GDM1 (cell line): Measurements from ENCODE around the gene P4HA1.
"Not testable (repeated sequence)": the region's sequence is repeated elsewhere in the genome, so short reads cannot be mapped to it uniquely, and the experiment has no call there.

Source experiments
- DNase-seq: peaks from one replicate; lab custom pipeline; 2025; lab: John Stamatoyannopoulos, UW

P4HA1 gene

DNA sequence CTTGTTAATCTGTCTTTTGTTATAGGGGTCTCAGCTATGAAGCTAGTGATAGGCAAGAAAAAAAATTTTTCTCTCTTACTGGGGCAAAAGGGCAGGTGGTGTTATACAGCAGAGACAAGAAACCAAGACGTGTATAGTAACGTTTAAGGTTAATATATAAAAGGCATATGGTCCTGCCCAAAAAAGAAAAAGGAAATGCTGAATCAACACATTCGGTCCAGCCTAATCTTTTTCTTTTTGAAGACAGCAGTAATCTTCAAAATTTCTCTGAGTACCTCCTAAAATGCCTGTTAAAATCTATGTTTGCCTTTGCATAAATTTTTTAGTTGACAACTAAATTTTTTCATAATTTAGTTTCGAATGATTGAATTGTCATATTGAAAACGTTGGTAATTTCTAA is 54.5 kb downstream of the P4HA1 start:
- no peak for DNase-seq

GRCh38 chr10:73039635-73040034 is 57.0 kb downstream of the P4HA1 start:
- no peak for DNase-seq

DNA sequence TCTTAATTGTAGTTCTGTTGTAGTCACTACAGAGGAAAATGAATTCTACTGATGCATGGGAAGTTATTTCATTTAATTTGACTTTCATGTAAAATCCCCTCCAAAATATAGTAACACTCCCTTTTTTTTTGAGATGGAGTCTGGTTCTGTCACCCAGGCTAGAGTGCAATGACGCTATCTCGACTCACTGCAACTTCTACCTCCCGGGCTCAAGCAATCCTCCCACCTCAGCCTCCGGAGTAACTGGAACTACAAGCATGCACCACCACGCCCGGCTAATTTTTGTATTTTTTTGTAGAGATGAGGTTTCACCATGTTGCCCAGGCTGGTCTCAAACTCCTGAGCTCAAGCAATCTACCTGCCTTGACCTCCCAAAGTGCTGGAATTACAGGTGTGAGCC is 60.4 kb downstream of the P4HA1 start:
- DNase-seq = not testable (repeated sequence)

GRCh38 chr10:73032536-73032935 is 64.1 kb downstream of the P4HA1 start:
- DNase-seq = no peak

DNA sequence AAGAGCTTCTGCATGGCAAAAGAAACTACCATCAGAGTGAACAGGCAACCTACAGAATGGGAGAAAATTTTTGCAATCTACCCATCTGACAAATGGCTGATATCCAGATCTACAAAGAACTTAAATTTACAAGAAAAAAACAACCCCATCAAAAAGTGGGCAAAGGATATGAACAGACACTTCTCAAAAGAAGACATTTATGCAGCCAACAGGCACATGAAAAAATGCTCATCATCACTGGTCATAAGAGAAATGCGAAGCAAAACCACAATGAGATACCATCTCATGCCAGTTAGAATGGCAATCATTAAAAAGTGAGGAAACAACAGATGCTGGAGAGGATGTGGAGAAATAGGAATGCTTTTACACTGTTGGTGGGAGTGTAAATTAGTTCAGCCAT is 70.0 kb downstream of the P4HA1 start:
- not testable (repeated sequence) for DNase-seq

GRCh38 chr10:73023455-73024070 is 73.1 kb downstream of the P4HA1 start:
- DNase-seq = not testable (repeated sequence)

GRCh38 chr10:73022961-73023360 is 73.7 kb downstream of the P4HA1 start:
- DNase-seq = not testable (repeated sequence)

DNA sequence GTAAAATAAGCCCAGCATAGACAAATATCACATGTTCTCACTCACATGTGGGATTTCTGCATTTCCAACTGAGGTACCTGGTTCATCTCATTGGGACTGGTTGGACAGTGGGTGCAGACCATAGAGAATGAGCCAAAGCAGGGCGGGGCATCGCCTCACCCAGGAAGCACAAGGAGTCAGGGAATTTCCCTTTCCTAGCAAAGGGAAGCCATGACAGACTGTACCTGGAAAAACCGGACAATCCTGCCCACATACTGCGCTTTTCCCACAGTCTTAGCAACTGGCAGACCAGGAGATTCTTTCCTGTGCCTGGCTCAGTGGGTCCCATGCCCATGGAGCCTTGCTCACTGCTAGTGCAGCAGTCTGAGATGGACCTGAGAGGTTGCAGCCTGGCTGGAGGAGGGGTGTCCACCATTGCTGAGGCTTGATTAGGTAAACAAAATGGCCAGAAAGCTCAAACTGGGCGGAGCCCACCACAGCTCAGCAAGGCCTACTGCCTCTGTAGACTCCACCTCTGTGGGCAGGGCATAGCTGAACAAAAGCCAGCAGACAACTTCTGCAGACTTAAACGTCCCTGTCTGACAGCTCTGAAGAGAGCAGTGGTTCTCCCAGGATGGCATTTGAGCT is 75.0 kb downstream of the P4HA1 start:
- DNase-seq = not testable (repeated sequence)

DNA sequence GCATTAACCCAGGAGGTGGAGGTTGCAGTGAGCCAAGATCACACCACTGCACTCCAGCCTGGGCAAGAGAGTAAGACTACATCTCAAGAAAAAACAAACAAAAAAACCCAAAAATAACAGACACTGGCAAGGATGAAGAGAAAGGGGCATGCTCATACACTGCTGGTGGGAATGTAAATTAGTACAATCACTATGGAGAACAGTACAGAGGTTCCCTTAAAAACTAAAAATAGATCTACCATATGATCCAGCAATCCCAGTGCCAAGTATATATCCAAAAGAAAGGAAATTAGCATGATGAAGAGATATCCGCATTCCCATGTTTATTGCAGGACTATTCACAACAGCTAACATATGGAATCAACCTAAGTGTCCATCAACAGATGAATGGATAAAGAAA is 75.6 kb downstream of the P4HA1 start:
- no peak for DNase-seq

- no peak for DNase-seq
Measured at GRCh38 chr10:73019100-73019499, 77.6 kb downstream of the P4HA1 start.

- no peak for DNase-seq
Measured at GRCh38 chr10:73018632-73019031, 78.0 kb downstream of the P4HA1 start.

GRCh38 chr10:73017955-73018480 is 78.6 kb downstream of the P4HA1 start:
- no peak for DNase-seq

DNA sequence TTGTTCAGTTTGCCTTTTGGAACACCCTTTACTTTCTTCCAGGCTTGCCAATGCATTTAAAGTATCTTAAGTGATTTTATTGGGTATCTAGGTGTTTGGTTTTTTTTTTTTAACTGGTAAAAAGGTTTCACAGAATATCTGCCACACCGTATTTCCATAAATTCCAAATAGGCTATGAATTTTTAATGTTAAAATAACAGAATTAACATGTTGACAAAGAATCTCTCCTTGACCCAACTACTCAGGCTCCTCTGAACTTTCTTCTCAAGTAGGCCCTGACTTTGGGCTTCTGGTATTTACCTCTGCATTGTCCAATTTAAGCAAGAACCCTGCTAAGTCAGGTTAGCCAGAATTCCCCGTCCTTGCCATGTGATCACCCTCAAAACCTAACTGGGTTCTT is 80.9 kb downstream of the P4HA1 start:
- DNase-seq = no peak

DNA sequence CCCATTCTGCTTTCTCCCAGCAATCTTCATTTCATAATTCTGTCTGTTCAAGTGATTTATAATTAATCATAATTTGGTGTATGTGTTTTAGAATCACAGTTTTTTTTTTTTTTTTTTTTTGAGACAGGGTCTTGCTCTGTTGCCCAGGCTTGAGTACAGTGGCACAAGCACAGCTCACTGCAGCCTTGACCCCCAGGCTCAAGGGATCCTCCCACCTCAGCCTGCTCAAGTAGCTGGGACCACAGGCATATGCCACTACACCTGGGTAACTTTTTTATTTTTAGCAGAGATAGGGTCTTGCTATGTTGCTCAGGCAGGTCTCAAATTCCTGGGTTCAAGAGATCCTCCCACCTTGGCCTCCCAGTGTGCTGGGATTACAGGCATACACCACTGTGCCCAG is 92.8 kb downstream of the P4HA1 start:
- no peak for DNase-seq

DNA sequence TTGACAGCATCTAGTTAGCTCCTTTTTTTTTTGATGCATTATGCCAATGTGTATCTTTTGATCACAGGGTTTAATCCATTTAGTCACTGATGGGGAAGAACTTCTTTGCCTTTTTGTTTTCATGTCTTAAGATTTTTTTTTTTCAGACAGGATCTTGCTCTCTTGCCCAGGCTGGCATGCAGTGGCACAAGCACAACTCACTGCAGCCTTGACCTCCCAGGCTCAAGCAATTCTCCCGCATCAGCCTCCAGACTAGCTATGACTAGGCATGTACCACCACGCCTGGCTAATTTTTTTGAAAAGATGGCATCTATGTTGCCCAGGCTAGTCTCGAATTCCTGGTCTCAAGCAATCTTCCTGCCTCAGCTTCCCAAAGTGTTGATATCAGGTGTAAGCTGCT is 95.7 kb downstream of the P4HA1 start:
- DNase-seq = no peak

- DNase-seq = no peak
Measured at GRCh38 chr10:72997099-72997498, 99.6 kb downstream of the P4HA1 start.

DNA sequence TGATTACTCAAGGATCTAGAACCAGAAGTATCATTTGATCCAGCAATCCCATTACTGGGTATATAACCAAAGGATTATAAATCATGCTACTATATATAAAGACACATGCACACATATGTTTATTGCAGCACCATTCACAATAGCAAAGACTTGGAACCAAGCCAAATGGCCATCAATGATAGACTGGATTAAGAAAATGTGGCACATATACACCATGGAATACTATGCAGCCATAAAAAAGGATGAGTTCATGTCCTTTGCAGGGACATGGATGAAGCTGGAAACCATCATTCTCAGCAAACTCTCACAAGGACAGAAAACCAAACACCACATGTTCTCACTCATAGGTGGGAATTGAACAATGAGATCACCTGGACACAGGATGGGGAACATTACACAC is 101.2 kb downstream of the P4HA1 start:
- not testable (repeated sequence) for DNase-seq

DNA sequence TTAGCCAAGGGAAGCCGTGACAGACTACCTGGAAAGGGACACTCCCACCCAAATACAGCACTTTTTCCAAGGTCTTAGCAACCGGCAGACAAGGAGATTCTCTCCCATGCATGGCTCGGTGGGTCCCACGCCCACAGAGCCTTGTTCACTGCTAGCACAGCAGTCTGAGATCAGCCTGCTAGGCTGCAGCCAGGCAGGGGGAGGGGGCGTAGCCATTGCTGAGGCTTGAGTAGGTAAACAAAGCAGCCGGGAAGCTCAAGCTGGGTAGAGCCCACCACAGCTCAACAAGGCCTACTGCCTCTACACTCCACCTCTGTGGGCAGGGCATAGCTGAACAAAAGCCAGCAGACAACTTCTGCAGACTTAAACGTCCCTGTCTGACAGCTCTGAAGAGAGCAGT is 106.9 kb downstream of the P4HA1 start:
- DNase-seq = not testable (repeated sequence)

DNA sequence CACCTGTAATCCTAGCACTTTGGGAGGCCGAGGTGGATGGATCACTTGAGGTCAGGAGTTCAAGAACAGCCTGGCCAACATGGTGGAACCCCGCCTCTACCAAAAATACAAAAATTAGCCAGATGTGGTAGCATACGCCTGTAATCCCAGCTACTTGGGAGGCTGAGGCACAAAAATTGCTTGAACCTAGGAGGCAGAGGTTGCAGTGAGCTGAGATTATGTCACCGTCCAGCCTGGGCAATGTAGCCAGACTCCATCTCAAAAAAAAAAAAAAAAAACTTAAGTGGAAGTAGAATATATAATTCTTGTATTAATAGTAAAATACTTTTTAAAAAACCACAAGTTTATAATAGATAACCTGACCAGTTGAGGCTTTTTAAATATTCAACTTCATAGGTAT is 112.0 kb downstream of the P4HA1 start:
- DNase-seq = not testable (repeated sequence)

GRCh38 chr10:72981882-72982529 is 114.7 kb downstream of the P4HA1 start:
- no peak for DNase-seq

GRCh38 chr10:72981028-72981881 is 115.4 kb downstream of the P4HA1 start:
- DNase-seq = no peak

DNA sequence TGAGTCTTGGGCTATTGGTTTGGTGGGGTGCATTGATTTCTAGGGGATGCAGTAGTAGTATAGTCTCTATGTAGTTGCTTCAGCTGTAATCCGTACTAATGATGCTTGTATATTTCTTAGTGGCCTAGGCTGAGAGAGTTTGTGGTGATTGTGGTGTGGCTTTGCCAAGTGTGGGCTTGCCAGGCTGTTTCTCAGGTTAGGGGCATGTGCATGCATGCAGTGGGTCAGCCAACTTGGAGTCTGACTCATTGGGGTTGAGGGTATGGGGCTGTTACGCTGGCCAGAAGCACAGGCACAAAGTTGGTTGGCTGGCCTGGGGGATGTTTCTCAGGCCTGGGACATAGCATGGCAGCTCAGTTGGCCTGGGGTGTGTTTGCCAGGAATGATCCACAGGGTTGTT is 116.3 kb downstream of the P4HA1 start:
- no peak for DNase-seq
